Activated naive CD4-positive, alpha-beta T cell treated with anti-CD3 and anti-CD28 coated beads, Interleukin-2, amount 50 U/mL, for 16 hours (primary cell): Measurements from ENCODE around the gene KCNB1.

Source experiments
- DNase-seq: peaks from one replicate; pipeline ENCODE4 v3.0.0-alpha.2; 2020

The KCNB1 gene

GRCh38 chr20:49405696-49406095, 76.8 kb downstream of the KCNB1 start:
- no peak for DNase-seq

GRCh38 chr20:49405062-49405683, 77.3 kb downstream of the KCNB1 start:
- DNase-seq = no peak

- DNase-seq = no peak
These were observed 78.0 kb downstream of the KCNB1 start for GRCh38 chr20:49404461-49404860.

GRCh38 chr20:49403911-49404310, 78.6 kb downstream of the KCNB1 start:
- no peak for DNase-seq

- DNase-seq = no peak
These were observed 79.5 kb downstream of the KCNB1 start for GRCh38 chr20:49403012-49403411.

- no peak for DNase-seq
These were observed 81.6 kb downstream of the KCNB1 start for GRCh38 chr20:49400904-49401303.

GRCh38 chr20:49400410-49400809, 82.1 kb downstream of the KCNB1 start:
- DNase-seq = no peak

- DNase-seq = no peak
These were observed 83.1 kb downstream of the KCNB1 start for GRCh38 chr20:49399329-49399728.

- DNase-seq = no peak
These were observed 83.9 kb downstream of the KCNB1 start for GRCh38 chr20:49398401-49399144.

GRCh38 chr20:49397525-49397924, 84.9 kb downstream of the KCNB1 start:
- DNase-seq = no peak

- no peak for DNase-seq
These were observed 86.2 kb downstream of the KCNB1 start for GRCh38 chr20:49396230-49396629.

GRCh38 chr20:49395659-49396058, 86.8 kb downstream of the KCNB1 start:
- no peak for DNase-seq

- no peak for DNase-seq
These were observed 87.3 kb downstream of the KCNB1 start for GRCh38 chr20:49395183-49395582.

- no peak for DNase-seq
These were observed 87.7 kb downstream of the KCNB1 start for GRCh38 chr20:49394757-49395156.

GRCh38 chr20:49394264-49394663, 88.2 kb downstream of the KCNB1 start:
- DNase-seq = no peak

GRCh38 chr20:49393803-49394202, 88.7 kb downstream of the KCNB1 start:
- DNase-seq = no peak

GRCh38 chr20:49392745-49393144, 89.7 kb downstream of the KCNB1 start:
- DNase-seq = no peak

- no peak for DNase-seq
These were observed 90.8 kb downstream of the KCNB1 start for GRCh38 chr20:49391404-49392245.

- no peak for DNase-seq
These were observed 92.6 kb downstream of the KCNB1 start for GRCh38 chr20:49389854-49390253.

- no peak for DNase-seq
These were observed 93.7 kb downstream of the KCNB1 start for GRCh38 chr20:49388744-49389143.

- no peak for DNase-seq
These were observed 94.9 kb downstream of the KCNB1 start for GRCh38 chr20:49387581-49387939.

GRCh38 chr20:49386848-49387580, 95.5 kb downstream of the KCNB1 start:
- DNase-seq = no peak

GRCh38 chr20:49385465-49385864, 97.0 kb downstream of the KCNB1 start:
- no peak for DNase-seq
